Colonic mucosa (tissue), 4 donors: ENCODE results near the gene ACOT7. TPM values are rescaled to one million over a fixed set of nuclear protein-coding genes. Genes with fewer than 3 reads are reported as not detected.
"Not testable (repeated sequence)": the region's sequence is repeated elsewhere in the genome, so short reads cannot be mapped to it uniquely, and the experiment has no call there.

Experiments
- DNase-seq: peaks from one replicate; pipeline ENCODE4 v3.0.0-alpha.2; 2020
- H3K27ac ChIP-seq: fragments of 200-600 bp; one replicate; pipeline ENCODE4 v1.8.0; 2021
- H3K27me3 ChIP-seq: fragments of 200-600 bp; one replicate; pipeline ENCODE4 v1.8.0; 2021
- H3K36me3 ChIP-seq: fragments of 200-600 bp; one replicate; pipeline ENCODE4 v1.8.0; 2021
- H3K4me1 ChIP-seq: fragments of 200-600 bp; one replicate; pipeline ENCODE4 v1.8.0; 2021; ENCODE audit warnings: mild to moderate bottlenecking
- H3K4me3 ChIP-seq: fragments of 200-600 bp; one replicate; pipeline ENCODE4 v1.8.0; 2021
- H3K9ac ChIP-seq, 2 donors: one replicate each; pipeline ENCODE4 v1.7.0; 2013; ENCODE audit warnings: control low read depth in 2 of 2, low read depth in 2 of 2, low read length in 2 of 2
- H3K9me3 ChIP-seq: fragments of 200-600 bp; one replicate; pipeline ENCODE4 v1.8.0; 2021
- intact Hi-C: fragments of 100-400 bp; cut with DNase I; formaldehyde crosslinking; loops from one replicate; pipeline ENCODE4 v1.14.1; 2022
- total RNA-seq, 2 donors: library from RNA; stranded (reverse); fragmentation: NEBNext Ultra II Directional in 1 of 2; extraction: Animal tissue kit (Norgen Biotek cat#: 25700) in 1 of 2; gene quantifications; one replicate each; pipeline ENCODE4 v1.2.1, GENCODE V29; 2021
- TF ChIP-seq, protein P1 (sequence below): fragments of 200-600 bp; IDR thresholded peaks from one replicate; pipeline ENCODE4 v1.8.0; 2022; ENCODE audit warnings: antibody characterized with exemption, mild to moderate bottlenecking
- donor health status: healthy.
- donor health status: DM: no; HTN: no; CAD: no.
- donor health status: DM: no; HTN: no; CAD: no.

Gene ACOT7
- total RNA-seq, 2 donors from 2014 or later = 48.7 to 125 TPM

DNA sequence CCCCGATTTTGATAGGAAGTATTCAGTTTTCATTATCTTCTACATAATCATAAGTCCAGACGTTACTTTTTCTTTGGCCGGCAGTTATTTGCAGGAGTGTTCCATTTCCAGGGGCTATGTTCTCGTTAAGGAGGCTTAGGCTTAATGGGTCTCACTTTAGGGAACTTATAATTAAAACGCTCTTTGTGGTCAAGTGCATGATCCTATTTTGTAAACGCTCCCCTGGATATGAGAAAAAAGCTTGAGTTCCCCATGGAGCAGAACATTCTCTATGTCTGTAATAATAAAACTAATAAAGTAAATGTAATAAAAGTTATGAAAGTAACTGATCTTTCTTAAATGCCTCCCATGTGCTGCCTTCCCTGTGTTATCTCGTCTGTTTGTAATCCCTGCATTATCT, 84.0 kb downstream of the ACOT7 start:
- TF ChIP-seq, protein P1, sequence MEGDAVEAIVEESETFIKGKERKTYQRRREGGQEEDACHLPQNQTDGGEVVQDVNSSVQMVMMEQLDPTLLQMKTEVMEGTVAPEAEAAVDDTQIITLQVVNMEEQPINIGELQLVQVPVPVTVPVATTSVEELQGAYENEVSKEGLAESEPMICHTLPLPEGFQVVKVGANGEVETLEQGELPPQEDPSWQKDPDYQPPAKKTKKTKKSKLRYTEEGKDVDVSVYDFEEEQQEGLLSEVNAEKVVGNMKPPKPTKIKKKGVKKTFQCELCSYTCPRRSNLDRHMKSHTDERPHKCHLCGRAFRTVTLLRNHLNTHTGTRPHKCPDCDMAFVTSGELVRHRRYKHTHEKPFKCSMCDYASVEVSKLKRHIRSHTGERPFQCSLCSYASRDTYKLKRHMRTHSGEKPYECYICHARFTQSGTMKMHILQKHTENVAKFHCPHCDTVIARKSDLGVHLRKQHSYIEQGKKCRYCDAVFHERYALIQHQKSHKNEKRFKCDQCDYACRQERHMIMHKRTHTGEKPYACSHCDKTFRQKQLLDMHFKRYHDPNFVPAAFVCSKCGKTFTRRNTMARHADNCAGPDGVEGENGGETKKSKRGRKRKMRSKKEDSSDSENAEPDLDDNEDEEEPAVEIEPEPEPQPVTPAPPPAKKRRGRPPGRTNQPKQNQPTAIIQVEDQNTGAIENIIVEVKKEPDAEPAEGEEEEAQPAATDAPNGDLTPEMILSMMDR = no peak
- no peak overlapping the region for H3K4me3 ChIP-seq
- no peak for DNase-seq
- intact Hi-C loops = no loop called here
- H3K9ac ChIP-seq = no peak overlapping the region
- H3K27ac ChIP-seq = no peak overlapping the region
- H3K9me3 ChIP-seq = no peaks in the 10 kb centered on the region
- no peaks in the 10 kb centered on the region for H3K36me3 ChIP-seq
- no peaks in the 10 kb centered on the region for H3K27me3 ChIP-seq
- H3K4me1 ChIP-seq = no peaks in the 10 kb centered on the region

DNA sequence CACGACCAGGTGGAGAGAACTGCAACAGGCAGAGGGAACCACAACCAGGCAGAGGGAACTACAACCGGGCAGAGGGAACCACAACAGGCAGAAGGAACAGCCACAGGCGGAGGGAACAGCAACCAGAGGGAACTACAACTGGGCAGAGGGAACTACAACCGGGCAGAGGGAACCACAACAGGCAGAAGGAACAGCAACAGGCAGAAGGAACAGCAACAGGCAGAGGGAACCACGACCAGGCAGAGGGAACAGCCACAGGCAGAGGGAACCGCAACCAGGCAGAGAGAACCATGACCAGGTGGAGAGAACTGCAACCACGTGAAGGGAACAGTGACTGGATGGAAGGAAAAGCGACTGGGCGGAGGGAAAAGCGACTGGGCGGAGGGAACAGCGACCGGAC, 85.1 kb downstream of the ACOT7 start:
- no peaks in the 10 kb centered on the region for H3K9me3 ChIP-seq
- H3K27me3 ChIP-seq = no peaks in the 10 kb centered on the region
- no peak overlapping the region for H3K27ac ChIP-seq
- DNase-seq = no peak
- TF ChIP-seq, protein P1 = no peak
- no peak overlapping the region for H3K4me3 ChIP-seq
- H3K4me1 ChIP-seq = no peaks in the 10 kb centered on the region
- intact Hi-C loops = no loop called here
- no peaks in the 10 kb centered on the region for H3K36me3 ChIP-seq
- H3K9ac ChIP-seq = no peak overlapping the region

DNA sequence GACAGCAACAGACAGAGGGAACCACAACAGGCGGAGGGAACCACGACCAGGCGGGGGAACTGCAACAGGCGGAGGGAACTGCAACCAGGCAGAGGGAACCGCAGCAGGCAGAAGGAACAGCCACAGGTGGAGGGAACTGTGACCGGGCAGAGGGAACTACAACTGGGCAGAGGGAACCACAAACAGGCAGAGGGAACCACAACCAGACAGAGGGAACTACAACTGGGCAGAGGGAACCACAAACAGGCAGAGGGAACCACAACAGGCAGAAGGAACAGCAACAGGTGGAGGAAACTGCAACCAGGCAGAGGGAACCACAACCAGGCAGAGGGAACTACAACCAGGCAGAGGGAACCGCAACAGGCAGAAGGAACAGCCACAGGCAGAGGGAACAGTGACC, 85.9 kb downstream of the ACOT7 start:
- H3K36me3 ChIP-seq, H3K4me3 ChIP-seq, H3K9me3 ChIP-seq, H3K27me3 ChIP-seq, DNase-seq, H3K27ac ChIP-seq, H3K9ac ChIP-seq, intact Hi-C loops, H3K4me1 ChIP-seq: not testable (repeated sequence)

DNA sequence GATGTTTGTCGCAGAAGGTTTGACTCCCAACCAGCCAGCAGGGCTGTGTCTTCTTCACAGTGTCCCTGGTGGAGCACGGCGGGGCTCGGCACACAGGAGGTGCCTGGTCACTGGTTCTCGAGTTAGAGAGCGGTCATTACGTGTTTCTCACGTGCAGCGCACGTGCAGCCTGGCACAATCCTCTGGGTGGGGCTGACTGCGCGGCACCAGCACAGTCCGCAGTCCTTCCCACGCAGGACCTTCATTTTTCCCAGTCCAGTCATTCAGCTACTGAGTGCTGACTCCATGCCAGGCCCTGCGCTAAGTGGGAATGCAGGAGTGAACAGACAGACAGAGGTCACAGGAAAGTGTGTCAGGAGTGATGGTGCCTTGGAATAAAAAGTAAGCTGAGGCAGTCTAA, 86.5 kb downstream of the ACOT7 start:
- TF ChIP-seq, protein P1 = no peak
- DNase-seq = no peak

DNA sequence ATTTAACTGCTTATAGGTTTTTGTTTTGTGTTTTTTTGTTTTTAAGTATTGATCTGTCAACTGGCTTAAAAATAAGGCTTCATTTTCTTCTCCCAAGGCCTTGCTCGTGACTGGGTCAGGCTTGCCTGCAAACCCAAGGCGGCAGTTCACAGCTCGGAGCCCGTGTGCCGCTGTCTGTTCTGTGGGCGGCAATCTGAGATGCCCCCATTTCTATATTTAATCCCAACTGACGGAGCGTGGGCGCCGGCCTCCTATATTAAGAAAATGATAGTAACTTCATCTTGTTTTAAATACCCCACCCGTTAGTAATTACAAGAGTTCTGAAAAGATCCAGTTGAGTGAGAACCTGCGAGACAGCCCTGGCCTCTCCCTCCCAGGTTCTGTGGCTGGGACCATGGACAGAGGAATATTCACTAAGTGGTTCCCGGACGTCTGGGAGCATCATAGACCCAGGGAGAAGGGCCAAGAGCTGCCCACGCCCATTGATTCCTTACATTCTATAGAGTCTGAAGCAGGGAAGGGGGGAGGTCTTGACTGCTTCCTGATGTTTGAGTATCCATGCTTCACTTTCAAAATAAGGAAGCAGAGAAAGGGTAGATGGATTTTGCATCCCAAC, 90.1 kb downstream of the ACOT7 start:
- no peaks in the 10 kb centered on the region for H3K4me1 ChIP-seq
- H3K36me3 ChIP-seq = no peaks in the 10 kb centered on the region
- TF ChIP-seq, protein P1 = no peak
- no peaks in the 10 kb centered on the region for H3K27me3 ChIP-seq
- no peaks in the 10 kb centered on the region for H3K9me3 ChIP-seq
- H3K9ac ChIP-seq = no peak overlapping the region
- DNase-seq = no peak
- intact Hi-C loops = no loop called here
- no peak overlapping the region for H3K27ac ChIP-seq
- H3K4me3 ChIP-seq = no peak overlapping the region

More for the DNA sequence above, 86.5 kb downstream of the ACOT7 start:
- H3K4me3 ChIP-seq = no peak overlapping the region
- no peak overlapping the region for H3K9ac ChIP-seq
- intact Hi-C loops = no loop called here
- no peaks in the 10 kb centered on the region for H3K9me3 ChIP-seq
- H3K27me3 ChIP-seq = no peaks in the 10 kb centered on the region
- H3K27ac ChIP-seq = no peak overlapping the region
- no peaks in the 10 kb centered on the region for H3K4me1 ChIP-seq
- no peaks in the 10 kb centered on the region for H3K36me3 ChIP-seq

DNA sequence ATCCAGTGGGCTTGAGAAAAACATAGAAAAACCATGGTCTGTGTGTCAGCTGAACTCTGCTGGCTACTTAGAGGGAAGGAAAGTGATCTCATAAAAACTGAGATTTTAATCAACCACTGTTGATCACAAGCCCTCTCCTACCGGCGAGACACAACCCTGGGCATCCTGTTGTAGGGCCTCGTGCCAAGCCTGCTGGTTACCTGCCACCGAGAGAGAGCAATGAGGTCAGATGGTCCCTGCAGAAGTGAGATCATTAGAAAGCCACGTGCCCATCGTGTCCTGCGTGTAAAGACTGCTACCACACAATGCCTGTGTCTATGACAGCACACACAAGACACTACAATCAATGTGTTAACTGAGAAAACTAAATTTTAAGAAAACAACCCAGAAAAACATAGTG, 91.0 kb downstream of the ACOT7 start:
- no peaks in the 10 kb centered on the region for H3K27me3 ChIP-seq
- no peaks in the 10 kb centered on the region for H3K9me3 ChIP-seq
- no peak overlapping the region for H3K9ac ChIP-seq
- no peaks in the 10 kb centered on the region for H3K36me3 ChIP-seq
- no peak overlapping the region for H3K4me3 ChIP-seq
- no peak for DNase-seq
- H3K27ac ChIP-seq = no peak overlapping the region
- TF ChIP-seq, protein P1 = no peak
- no peaks in the 10 kb centered on the region for H3K4me1 ChIP-seq
- intact Hi-C loops = no loop called here
